HCEC 1CT (cell line): ENCODE results near the gene PRKCG.
"Not testable (repeated sequence)": the region's sequence is repeated elsewhere in the genome, so short reads cannot be mapped to it uniquely, and the experiment has no call there.

ENCODE experiments used
- DNase-seq: peaks from one replicate; pipeline ENCODE4 v3.0.0-alpha.2; 2017

Gene PRKCG

GRCh38 chr19:53881482-53882390 lies at the start of gene PRKCG:
TSS of gene PRKCG (plus strand) at chr19:53882197. CDS start at chr19:53882495, 298 bp downstream.
- no peak for DNase-seq

GRCh38 chr19:53832861-53833260 lies 49.1 kb upstream of the PRKCG start:
- DNase-seq: not testable (repeated sequence)

DNA sequence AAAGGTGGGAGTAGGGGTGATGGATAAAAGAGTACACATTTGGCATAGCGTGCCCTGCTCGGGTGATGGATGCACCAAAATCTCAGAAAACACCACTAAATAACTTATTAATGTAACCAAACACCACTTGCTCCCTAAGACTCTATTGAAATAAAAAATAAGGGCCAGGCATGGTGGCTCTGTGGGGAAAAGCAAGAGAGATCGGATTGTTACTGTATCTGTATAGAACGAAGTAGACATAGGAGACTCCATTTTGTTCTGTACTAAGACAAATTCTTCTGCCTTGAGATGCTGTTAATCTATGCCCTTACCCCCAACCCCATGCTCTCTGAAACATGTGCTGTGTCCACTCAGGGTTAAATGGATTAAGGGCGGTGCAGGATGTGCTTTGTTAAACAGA lies 43.6 kb upstream of the PRKCG start:
- DNase-seq: not testable (repeated sequence)

DNA sequence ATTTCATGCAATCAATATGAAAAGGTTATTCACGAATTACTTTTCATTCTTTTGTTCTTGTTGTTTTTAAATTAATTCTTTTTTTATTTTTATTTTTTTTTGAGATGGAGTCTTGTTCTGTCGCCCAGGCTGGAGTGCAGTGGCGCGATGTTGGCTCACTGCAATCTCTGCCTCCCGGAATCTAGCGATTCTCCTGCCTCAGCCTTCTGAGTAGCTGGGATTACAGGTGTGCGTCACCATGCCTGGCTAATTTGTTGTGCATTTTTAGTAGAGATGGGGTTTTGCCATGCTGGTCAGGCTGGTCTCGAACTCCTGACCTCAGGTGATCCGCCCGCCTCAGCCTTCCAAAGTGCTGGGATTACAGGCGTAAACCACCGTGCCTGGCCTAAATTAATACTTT lies 41.8 kb upstream of the PRKCG start:
- DNase-seq: not testable (repeated sequence)

GRCh38 chr19:53840914-53841313 lies 41.1 kb upstream of the PRKCG start:
- DNase-seq: peak; percentile 71

GRCh38 chr19:53844849-53845246 lies 37.1 kb upstream of the PRKCG start:
- no peak for DNase-seq

- no peak for DNase-seq
Observed at GRCh38 chr19:53847555-53847954, 34.4 kb upstream of the PRKCG start.

DNA sequence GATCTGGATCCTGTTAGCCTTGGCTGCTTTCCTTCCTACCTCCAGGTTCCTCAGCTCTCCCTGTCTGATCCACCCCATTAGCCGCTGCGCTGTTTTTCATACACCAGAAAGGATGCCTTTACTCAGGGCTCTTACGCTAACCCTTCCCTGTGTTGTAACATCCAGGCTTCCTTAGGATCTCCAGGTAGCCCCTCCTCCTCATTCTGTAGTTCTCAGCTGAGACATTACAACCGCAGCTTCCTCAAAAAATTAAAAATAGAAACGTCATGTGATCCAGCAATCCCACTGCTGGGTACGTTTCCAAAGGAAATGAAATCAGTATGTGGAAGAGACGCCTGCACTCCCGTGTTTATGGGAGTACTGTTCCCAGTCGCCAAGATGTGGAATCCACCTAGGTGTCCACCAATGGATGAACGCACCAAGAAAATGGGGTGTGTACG lies 32.7 kb upstream of the PRKCG start:
- DNase-seq: peak; percentile 32

- no peak for DNase-seq
Observed at GRCh38 chr19:53853707-53854106, 28.3 kb upstream of the PRKCG start.

DNA sequence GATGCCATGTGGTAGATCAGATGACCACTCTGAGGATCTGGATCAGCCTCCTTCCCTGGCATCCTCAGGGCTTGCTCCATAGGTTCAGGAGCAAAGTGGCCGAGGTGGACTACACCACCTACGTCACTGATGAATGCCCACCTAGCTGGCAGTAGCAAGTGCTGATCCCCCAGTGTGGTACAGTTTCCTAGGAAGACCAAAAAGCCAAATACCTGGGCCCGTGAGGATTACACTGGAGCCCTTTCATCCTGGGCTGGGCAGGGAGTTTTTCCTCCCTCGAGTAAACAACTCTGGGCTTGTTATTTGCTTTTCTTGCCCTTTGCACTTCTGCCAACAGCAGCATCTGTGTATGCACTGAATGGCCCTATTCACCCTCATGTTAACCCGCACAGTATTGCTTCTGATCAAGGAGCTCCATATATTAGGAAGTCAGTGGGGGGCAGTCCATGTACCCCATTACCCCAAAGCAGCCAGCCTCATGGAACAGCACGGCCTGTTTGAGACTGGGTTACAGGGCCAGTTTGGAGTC lies 17.6 kb upstream of the PRKCG start:
- no peak for DNase-seq

GRCh38 chr19:53865523-53865917 lies 16.5 kb upstream of the PRKCG start:
- no peak for DNase-seq

GRCh38 chr19:53865918-53866864 lies 15.8 kb upstream of the PRKCG start:
- peak; percentile 61 for DNase-seq

- no peak for DNase-seq
Observed at GRCh38 chr19:53866865-53867224, 15.2 kb upstream of the PRKCG start.

DNA sequence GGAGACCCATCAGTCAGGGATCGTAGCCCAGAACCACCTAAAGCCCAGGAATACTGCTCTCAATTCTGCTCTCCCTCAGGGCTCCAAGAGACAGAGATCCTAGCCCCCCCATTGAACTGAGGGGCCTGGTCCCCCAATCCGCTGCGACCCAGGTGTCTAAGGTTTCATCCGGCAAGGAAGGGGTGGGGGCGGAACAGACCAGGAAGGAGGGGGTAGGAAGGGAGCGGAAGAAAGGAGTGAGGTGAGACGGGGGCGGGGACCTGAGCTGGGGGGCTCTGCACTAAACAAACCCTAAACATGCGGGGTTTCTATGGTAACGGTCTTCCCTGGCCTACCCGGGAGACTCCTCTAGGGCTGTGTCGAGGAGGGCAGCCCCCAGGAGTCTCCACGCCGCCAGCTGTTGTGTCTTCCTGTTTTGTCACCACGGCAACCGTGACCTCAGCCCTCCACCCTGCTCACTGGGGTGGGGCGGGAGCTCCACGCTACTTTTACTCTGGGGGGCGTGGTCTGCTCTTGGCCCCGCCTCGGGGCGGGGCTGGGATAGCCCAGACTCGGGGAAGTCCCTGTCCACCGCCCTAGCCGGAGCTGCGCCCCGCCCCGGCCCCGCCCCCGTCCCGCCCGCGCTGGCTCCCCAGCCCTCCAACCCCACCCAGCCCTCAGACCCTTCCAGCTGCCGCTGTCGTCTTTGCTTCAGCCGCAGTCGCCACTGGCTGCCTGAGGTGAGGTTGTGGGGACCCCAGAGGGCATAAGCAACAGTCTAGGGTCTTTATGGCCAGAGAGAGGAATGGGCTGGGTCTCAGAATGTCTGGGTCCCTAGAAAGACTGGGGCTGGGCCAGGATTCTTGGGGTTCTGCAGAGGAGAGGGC lies 14.5 kb upstream of the PRKCG start, which contains the start of gene MYADM:
TSS of gene MYADM (plus strand) at position 659 of the 866 bp plus-strand sequence. CDS start 5,647 bp downstream, outside the sequence.
- DNase-seq: peak; percentile 97

DNA sequence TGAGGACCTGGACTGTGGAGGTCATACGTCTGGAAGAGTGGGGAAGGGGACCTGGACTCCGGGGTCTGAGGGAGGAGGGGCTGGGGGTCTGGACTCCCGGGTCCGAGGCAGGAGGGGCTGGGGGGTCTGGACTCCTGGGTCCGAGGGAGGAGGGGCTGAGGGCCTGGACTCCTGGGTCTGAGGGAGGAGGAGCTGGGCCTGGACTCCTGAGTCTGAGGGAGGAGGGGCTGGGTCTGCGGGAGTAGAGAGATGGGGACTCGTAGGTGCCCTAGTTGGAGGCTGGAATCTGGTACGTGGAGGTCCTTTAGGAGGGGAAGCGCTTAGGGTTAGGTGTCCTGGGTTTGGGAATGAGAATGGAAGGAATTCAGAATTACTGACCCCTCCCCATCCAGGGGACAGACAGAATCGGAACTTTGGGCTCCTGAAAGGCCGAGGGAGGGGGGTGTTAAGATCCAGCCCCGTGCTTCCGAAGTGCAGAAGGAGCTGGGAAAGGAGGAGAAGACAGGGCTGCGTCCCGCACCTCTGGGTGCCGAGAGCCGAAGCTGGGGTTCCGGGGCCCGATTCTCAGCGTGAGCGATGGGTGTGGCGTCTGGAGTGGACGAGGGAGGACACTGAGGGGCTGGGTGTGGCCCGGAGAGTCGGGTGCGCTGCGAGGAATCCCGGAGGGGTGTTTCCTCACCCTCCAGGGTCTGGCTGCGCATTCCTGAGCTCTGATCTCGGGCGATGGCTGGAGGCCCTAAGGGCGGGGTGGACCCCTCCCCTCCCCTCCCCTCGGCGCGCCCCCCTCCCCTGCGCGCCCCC lies 13.7 kb upstream of the PRKCG start:
- peak; percentile 74 for DNase-seq

DNA sequence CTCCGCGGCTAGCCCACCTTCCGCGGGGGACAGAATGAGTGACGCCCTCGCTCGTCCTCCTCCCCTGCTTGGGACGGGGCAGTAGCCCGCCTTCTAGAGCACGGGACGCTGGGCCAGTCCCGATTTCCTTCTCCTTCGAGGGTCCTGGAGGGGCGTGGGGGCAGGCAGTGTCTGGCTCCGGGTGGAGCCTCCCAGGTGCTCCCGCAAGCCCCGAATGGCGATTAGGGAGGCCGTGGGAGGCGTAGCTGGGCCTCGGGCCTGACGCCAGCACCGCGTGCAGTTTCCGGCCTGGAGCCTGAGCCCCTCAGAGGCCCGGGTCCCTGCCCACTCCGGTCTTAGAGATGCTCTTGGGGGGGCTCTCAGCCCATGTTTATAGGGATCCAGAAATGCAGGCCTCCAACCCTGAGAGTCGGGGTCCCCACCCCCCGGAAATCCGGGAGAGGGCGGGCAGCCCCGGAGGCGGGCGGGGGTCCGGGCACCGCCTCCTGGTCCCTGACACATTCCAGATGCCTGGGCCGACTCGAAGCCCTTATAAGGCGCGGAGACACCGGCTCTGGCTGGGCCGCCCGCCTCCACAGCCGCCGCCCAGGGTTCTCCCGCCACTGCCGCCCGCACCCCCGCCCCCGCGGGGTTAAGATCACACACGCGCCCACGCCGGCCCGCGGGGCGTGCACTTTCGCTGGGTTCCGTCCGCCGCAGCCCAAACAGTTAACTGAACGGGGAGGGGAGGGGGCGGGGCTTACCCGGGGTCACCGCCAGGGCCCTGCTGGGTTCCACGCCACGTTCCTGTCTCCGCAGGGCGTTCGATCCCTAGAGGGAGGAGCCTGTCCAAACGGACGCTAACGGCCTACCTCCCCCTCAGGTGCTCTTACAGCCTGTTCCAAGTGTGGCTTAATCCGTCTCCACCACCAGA lies 12.8 kb upstream of the PRKCG start:
- DNase-seq: peak; percentile 89

GRCh38 chr19:53869805-53870484 lies 12.1 kb upstream of the PRKCG start:
- DNase-seq: not testable (repeated sequence)

GRCh38 chr19:53870485-53870844 lies 11.5 kb upstream of the PRKCG start:
- no peak for DNase-seq

DNA sequence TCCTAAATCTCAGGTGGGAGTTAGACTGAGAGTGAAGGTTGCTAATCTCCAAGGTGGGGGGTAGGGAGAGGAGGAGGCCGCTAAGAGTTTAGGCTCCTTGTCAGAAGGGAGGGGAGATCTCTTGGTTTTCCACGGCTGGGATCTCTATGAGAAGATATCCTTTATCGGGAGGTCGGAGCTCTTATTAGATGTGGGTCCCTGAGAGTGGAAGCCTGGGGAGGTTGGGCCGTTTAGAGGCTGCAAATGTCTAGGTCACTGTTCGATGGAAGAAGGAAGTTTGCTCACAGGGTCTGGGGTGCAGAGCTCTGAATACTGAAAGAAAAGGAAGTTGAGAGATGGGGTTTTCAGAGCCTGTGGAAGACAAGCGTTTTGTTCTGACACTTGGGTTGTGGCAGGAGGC lies 10.5 kb upstream of the PRKCG start:
- no peak for DNase-seq

GRCh38 chr19:53872762-53873161 lies 9.2 kb upstream of the PRKCG start:
- DNase-seq: no peak
